Fibroblast of villous mesenchyme (primary cell): ENCODE measurements around the gene MORN5. TPM values are rescaled to one million over a fixed set of nuclear protein-coding genes. Genes with fewer than 3 reads are reported as not detected.

Experiments used
- DNase-seq: peaks from one replicate; pipeline ENCODE4 v3.0.0-alpha.2; 2010; ENCODE audit warnings: low read depth
- H3K4me3 ChIP-seq: 2 replicates; pipeline ENCODE4 v1.5.1; 2011; ENCODE audit warnings: low read depth, mild to moderate bottlenecking, low read length
- CTCF ChIP-seq: IDR thresholded peaks from 2 replicates; pipeline ENCODE4 v1.5.1; 2012; ENCODE audit warnings: low read depth, mild to moderate bottlenecking, low read length; ENCODE audit not compliant: insufficient read depth
- total RNA-seq: library from RNA; depleted of rRNA; stranded (reverse); fragments of >200 nt; gene quantifications from 2 replicates; pipeline ENCODE4 v1.2.3, GENCODE V29; 2012

Gene MORN5
- total RNA-seq, 1 donor = not detected

- H3K4me3 ChIP-seq = no peak overlapping the region
- DNase-seq = no peak
These were observed 38.2 kb downstream of the MORN5 start for GRCh38 chr9:122197882-122198281.

GRCh38 chr9:122200960-122201595 lies 41.4 kb downstream of the MORN5 start:
- no peak overlapping the region for H3K4me3 ChIP-seq
- no peak for TF ChIP-seq CTCF
- DNase-seq = no peak

More at GRCh38 chr9:122197882-122198281, 38.2 kb downstream of the MORN5 start:
- no peak for TF ChIP-seq CTCF

GRCh38 chr9:122201641-122202040 lies 41.9 kb downstream of the MORN5 start:
- no peak overlapping the region for H3K4me3 ChIP-seq
- DNase-seq = no peak
- TF ChIP-seq CTCF = no peak

GRCh38 chr9:122202111-122202510 lies 42.4 kb downstream of the MORN5 start:
- DNase-seq = no peak
- H3K4me3 ChIP-seq = no peak overlapping the region
- TF ChIP-seq CTCF = no peak

- H3K4me3 ChIP-seq = no peak overlapping the region
- no peak for TF ChIP-seq CTCF
- no peak for DNase-seq
These were observed 44.3 kb downstream of the MORN5 start for GRCh38 chr9:122204055-122204454.

GRCh38 chr9:122204491-122204890 lies 44.8 kb downstream of the MORN5 start:
- no peak for DNase-seq
- TF ChIP-seq CTCF = no peak
- H3K4me3 ChIP-seq = no peak overlapping the region

GRCh38 chr9:122205176-122205575 lies 45.5 kb downstream of the MORN5 start:
- H3K4me3 ChIP-seq = no peak overlapping the region
- no peak for DNase-seq
- TF ChIP-seq CTCF = no peak
